Fibroblast of peridontal ligament (primary cell): Measurements from ENCODE around the gene TMEM117.

ENCODE experiments used
- DNase-seq: peaks from one replicate; pipeline ENCODE4 v3.0.0-alpha.2; 2010; ENCODE audit errors: extremely low read depth

The TMEM117 gene

GRCh38 chr12:43957732-43958372 lies 122.0 kb downstream of the TMEM117 start:
- peak; percentile 76 for DNase-seq

- no peak for DNase-seq
Observed at GRCh38 chr12:43964033-43964432, 128.2 kb downstream of the TMEM117 start.

GRCh38 chr12:43964961-43965360 lies 129.1 kb downstream of the TMEM117 start:
- peak; percentile 52 for DNase-seq

- no peak for DNase-seq
Observed at GRCh38 chr12:43965899-43966298, 130.0 kb downstream of the TMEM117 start.

- DNase-seq = no peak
Observed at GRCh38 chr12:43968736-43969135, 132.9 kb downstream of the TMEM117 start.

- DNase-seq = peak; percentile 33
Observed at GRCh38 chr12:43969882-43970281, 134.0 kb downstream of the TMEM117 start.

- no peak for DNase-seq
Observed at GRCh38 chr12:43973385-43973784, 137.5 kb downstream of the TMEM117 start.

- no peak for DNase-seq
Observed at GRCh38 chr12:43973993-43974392, 138.1 kb downstream of the TMEM117 start.

- no peak for DNase-seq
Observed at GRCh38 chr12:43976027-43976426, 140.1 kb downstream of the TMEM117 start.

- no peak for DNase-seq
Observed at GRCh38 chr12:43978556-43978955, 142.7 kb downstream of the TMEM117 start.

- no peak for DNase-seq
Observed at GRCh38 chr12:43979450-43979849, 143.6 kb downstream of the TMEM117 start.

- no peak for DNase-seq
Observed at GRCh38 chr12:43980627-43981191, 144.8 kb downstream of the TMEM117 start.

GRCh38 chr12:43981726-43982125 lies 145.8 kb downstream of the TMEM117 start:
- DNase-seq = no peak

- DNase-seq = no peak
Observed at GRCh38 chr12:43982544-43982943, 146.7 kb downstream of the TMEM117 start.

- DNase-seq = no peak
Observed at GRCh38 chr12:43988838-43989560, 153.1 kb downstream of the TMEM117 start.

GRCh38 chr12:43992856-43993255 lies 157.0 kb downstream of the TMEM117 start:
- DNase-seq = no peak

- peak; percentile 34 for DNase-seq
Observed at GRCh38 chr12:44000309-44000952, 164.6 kb downstream of the TMEM117 start.

GRCh38 chr12:44002607-44003006 lies 166.7 kb downstream of the TMEM117 start:
- no peak for DNase-seq

GRCh38 chr12:44003721-44004120 lies 167.8 kb downstream of the TMEM117 start:
- no peak for DNase-seq

- DNase-seq = peak; percentile 79
Observed at GRCh38 chr12:44015333-44015941, 179.6 kb downstream of the TMEM117 start.

- DNase-seq = no peak
Observed at GRCh38 chr12:44017216-44017615, 181.3 kb downstream of the TMEM117 start.

GRCh38 chr12:44019118-44019517 lies 183.2 kb downstream of the TMEM117 start:
- no peak for DNase-seq
